ENCODE results near the gene APBA2.

The APBA2 gene

DNA sequence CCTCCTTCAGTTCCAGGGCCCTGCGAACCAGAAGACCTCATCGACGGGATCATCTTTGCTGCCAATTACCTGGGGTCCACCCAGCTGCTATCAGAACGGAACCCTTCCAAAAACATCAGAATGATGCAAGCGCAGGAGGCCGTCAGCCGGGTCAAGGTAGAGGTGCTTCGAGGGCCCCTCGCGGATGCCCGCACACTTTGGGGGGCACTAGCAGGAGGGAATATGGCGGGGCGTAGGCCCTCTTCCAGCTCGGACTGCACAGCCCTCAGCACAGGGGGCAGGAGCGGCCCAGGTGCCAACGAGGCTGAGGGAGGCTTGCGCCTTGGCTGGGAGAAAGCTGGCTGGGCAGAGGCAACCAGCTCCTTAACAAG, 207.3 kb downstream of the APBA2 start:
- no peak for DNase-seq

GRCh38 chr15:29093696-29094343, 208.0 kb downstream of the APBA2 start:
- DNase-seq, result no peak

DNA sequence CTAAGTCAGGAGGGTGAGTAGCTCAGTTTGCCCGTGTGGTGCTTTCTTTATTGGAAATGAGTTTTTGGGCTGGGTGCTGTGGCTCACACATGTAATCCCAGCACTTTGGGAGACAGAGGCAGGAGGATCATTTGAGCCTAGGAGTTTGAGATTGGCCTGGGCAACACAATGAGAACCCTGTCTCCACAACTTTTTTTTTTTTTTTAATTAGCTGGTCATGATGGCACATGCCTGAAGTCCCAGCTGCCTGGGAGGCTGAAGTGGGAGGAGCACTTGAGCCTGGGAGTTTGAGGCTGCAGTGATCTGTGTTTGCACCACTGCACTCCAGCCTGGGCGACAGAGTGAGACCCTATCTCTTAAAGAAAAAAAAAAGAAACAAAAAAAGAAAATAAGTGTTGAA, 208.9 kb downstream of the APBA2 start:
- DNase-seq, result no peak

- no peak for DNase-seq
Measured at GRCh38 chr15:29095746-29096145, 210.0 kb downstream of the APBA2 start.

DNA sequence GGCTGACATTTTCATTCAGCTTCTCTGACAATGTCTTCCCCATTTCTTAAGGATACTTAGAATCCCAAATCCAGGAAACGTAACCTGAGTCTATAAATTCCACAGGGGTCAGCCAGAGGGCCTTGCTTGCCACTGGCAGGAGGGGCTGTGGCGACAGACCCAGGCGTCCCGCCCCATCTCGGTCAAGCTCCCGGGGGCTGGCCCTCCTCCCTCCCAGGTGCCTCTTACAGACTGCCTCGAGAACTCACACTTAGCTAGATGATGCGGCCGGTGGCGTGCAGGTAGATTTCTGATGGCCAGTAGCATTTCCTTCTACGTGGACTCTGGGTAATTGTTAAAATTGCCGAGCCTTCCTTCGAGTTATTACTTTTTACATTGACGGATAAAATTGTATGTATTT, 211.4 kb downstream of the APBA2 start:
- DNase-seq, result no peak

DNA sequence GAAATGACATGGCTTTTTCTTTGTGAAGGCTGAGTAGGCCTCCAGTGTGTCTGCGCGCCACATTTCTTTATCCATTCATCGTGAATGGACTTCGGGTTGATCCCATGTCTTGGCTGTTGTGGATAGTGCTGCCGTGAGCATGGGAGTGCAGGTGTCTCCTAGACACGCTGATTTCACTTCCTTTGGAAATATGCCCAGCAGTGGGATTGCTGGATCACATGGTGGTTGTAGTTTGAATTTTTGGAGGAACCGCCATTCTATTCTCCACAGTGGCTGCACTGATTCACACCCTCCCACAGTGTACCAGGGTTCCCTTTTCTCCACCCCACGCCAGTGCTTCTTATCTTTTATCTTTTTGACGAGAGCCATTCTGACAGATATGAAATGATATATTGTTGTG, 212.2 kb downstream of the APBA2 start:
- DNase-seq, result no peak

GRCh38 chr15:29098652-29099051, 212.9 kb downstream of the APBA2 start:
- DNase-seq, result no peak

GRCh38 chr15:29099131-29099880, 213.5 kb downstream of the APBA2 start:
- no peak for DNase-seq

DNA sequence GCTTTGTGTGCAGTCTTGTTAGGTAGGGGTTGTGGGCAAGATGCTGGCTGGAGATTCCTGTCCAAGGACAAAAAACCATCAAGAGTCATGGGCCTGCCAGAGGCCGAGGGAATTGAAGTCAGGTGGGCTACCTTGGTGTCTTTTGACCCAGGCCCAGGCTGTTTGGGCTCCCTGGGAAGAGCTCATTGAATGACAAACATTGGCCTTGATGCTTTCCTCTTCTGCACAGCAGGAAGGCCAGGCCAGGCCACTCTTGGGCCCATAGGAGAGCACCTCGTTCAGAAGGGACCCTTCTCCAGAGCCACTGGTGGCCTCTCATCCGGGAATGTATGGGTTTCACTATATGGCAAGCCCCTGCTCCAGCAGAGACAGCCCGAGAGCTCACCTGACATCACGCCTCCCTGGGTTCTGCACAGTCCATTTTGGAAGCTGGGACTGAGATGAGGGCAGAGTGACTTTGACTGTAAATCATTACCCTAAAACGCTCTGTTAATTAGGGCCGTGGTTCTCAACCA, 214.8 kb downstream of the APBA2 start:
- no peak for DNase-seq

- no peak for DNase-seq
Measured at GRCh38 chr15:29101491-29101890, 215.7 kb downstream of the APBA2 start.

GRCh38 chr15:29102173-29102794, 216.5 kb downstream of the APBA2 start:
- DNase-seq, result peak; percentile 89

DNA sequence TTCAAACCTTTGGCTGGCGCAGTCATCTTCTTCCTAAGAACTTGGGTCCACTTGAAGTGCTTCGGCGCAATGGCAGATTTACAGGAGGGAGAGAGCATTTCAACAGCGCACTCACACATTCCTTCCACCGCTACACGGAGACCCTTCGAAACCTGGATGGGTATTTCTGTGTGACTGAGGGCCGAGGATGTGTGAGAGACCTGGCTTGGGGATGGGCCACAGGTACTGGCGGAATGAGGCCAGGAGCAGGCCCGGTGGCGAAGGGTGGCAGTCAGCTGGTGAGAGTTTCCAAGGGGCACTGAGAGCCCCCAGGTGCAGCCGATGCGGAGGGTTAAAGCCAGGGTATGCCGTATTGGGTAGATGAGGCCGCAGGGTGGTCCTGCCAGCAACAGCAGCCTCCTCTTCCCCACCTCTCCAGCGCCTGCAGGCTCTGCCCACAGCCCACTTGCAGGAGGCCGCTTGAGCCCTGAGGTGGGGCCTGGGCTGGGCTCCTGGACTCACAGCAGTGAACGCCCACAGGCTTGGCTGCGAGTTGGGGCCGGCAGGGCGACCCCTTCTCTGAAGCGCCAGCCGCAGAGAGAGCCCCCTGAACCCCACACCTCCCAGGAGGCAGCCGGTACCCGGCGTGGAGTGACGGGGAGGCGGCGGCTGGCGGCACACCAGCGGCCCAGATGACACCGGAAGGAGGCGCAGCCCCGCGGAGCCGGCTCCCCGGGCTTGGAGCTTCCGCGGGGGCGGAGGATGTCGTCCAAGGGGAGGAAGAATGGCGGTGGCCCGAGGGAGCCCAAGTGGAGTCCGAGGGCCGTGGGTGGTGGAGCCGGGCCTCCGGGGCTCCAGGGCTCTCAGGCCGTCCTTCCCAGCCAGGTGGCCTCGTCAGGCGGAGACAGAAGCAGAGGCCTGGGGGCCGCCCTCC, 217.4 kb downstream of the APBA2 start:
- no peak for DNase-seq

DNA sequence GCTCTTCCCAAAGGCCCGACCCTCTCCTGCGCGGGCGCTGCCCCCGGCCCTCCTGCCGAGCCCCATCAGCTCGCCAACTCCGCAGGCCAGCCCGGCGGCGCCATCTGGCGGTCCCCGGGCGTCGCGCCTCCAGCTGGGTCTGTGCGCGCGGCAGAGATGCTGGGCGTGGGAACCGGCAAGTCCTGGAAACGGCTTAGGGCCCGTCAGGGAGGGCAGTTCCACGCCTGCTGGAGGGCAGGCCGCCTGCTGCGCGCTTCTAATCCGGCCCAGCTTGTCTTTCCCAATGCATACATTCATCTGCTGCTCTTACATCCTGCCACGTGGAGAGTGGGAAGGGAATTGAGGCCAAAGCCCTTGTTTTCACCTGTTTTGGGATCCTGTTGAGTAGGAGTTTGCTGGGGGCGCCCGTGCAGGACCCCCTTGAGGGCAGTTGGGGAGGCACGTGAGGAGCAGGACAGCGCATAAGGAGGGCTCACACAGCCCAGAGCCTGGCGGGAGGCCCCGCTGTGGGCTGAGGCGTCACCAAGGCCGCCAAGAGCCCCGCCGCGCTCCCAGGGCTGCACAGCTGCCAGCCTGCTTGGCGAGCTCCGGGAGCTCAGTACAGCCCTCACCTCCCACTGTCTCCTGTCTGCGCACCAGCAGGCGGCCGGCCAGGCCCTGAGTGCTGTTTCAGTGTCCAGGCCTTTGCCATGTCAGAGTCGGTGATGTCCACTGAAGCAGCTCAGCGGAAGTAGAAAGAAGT, 218.2 kb downstream of the APBA2 start:
- peak; percentile 84 for DNase-seq

GRCh38 chr15:29104566-29104880, 218.7 kb downstream of the APBA2 start:
- DNase-seq, result no peak

GRCh38 chr15:29105151-29105854, 219.5 kb downstream of the APBA2 start:
- no peak for DNase-seq

DNA sequence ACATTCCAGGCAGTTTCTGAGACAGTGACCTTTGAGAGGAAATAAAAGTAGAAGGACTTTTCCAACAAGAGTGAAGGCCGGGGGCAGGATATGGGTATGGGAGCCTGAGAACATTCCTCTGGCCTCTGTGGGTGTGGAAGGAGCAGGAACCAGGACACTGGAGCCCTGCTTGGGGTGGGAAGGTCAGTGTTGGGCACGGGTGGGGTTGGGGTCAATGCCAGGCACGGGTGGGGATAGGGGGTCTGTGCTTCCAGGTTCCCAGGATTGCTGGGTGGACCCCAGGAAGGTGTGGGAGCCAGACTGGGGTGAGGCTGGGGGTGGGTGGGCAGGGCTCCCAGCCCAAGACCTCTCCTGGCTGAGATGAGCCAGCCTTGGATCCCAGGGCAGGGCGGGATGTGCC, 220.3 kb downstream of the APBA2 start:
- DNase-seq, result no peak

DNA sequence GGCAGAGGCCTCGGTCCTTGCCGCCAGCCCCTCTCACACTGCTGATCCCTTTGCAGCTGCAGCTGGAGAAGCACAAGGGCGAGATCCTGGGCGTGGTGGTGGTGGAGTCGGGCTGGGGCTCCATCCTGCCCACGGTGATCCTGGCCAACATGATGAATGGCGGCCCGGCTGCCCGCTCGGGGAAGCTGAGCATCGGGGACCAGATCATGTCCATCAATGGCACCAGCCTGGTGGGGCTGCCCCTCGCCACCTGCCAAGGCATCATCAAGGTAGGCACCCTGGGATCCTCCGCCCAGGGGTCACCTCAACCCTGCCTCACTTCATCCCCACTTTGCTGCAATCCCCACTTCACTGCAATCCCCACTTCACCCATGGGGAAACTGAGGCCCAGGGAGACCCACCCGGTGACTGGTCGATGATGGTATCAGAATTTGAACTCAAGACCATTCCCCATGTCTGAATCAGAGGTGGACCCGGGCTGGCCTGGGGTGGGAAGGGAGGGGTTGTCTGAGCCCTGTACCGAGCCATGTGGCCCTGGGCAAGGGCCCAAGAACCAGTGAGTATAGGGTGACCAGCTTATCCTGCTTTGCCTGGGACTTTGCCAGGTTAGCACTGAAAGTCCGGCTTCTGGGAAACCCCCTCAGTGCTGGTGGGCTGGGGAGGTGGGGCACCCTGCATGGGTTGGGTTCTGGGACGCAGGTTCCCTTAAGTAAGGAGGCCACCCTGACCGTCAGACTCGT, 220.9 kb downstream of the APBA2 start:
- no peak for DNase-seq

DNA sequence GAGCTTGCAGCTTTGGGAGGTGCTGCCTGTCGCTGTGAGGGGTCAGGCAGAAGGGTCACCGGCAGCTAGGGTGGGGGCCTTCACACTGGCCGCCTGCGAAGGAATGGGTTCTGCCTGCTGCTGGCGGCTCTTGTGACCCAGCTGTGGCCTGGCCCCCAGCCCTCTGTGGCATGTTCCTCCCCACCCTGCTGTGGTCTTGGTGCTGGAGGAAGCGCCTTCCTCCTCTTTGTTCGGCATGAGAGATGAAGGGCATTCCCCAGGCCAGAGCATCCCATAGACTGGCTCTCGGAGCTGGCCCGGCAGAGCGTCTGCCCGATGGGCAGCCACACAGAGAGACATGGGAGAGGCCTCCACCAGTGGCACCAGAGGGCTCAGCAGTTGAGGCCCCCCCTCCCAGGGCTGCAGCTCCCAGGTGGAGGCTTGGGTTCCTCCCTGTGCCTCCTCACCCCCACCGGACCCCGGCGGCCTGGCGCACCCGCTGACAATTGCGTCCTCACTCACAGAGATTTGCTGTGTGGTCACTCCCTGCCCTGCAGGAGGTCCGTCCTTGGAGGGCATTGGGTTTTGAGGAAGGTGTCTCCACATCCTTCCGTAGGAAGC, 221.6 kb downstream of the APBA2 start:
- no peak for DNase-seq

DNA sequence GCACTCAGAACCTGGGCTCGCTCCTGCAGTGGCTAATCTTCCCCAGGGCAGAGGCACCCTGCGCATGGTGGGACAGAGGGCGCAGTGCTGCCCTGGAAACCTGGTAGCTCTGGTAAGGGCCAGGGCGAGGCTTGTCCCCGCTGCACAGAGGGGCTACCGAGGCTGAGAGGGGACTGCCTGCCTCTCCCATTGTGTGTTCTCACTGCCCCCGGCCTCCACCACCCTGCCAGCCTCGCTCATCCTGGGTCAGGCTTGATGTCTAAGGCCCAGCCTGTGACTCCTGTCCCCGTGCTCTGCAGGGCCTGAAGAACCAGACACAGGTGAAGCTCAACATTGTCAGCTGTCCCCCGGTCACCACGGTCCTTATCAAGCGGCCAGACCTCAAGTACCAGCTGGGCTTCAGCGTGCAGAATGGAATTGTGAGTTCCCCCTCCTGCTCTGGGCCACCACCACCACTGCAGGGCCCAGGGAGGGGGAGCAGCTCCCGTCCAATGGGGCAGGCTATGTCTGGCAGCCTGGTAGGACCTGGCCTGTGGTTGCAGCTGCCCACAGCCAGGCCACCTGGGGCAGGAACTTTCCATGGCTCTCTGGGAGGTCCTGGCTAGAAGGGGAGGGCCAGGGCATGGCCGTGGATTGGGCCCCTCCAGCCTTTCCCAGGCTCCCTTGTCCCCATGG, 222.3 kb downstream of the APBA2 start:
- no peak for DNase-seq

DNA sequence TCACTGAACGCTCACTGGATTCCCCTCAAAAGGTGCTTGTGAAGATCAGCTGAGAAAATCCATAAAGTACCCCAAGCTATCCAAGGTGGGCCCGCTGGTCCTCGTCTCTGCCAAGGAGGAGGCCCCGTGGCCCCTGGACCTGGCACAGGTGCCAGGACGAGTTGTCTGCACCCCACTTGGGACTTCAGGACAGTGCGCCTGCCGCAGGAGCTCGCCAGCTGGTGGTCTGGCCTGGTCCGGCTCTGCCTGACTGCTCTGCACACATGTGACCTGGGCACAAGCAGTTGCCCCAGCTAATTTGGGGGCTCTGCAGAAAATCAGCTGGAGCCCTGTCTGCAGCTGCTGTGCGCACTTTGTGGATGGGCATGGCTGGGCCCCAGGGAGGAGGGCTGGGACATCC, 224.0 kb downstream of the APBA2 start:
- no peak for DNase-seq
